Measurements from ENCODE around the gene TRAF7.

DNA sequence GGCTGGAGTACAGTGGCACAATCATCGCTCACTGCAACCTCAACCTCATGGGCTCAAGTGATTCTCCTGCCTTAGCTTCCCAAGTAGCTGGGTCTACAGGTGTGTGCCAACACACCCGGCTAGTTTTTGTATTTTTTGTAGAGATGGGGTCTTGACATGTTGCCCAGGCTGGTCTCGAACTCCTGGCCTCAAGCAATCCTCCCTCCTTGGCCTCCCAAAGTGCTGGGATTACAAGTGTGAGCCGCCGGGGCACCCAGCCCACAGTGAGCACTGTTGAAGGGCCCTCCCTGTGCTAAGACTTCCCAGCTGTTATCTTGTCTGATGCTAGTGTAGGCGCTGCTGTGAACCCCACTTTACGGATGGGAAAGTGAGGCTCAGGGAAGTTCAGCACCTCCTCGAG is 32.8 kb downstream of the TRAF7 start:
- TF ChIP-seq POLR2A (IDR thresholded peaks at IDR 0.05) (no peak), POLR2AphosphoS5 (IDR thresholded peaks at IDR 0.05) (no peak)
- TF ChIP-seq, protein P1, sequence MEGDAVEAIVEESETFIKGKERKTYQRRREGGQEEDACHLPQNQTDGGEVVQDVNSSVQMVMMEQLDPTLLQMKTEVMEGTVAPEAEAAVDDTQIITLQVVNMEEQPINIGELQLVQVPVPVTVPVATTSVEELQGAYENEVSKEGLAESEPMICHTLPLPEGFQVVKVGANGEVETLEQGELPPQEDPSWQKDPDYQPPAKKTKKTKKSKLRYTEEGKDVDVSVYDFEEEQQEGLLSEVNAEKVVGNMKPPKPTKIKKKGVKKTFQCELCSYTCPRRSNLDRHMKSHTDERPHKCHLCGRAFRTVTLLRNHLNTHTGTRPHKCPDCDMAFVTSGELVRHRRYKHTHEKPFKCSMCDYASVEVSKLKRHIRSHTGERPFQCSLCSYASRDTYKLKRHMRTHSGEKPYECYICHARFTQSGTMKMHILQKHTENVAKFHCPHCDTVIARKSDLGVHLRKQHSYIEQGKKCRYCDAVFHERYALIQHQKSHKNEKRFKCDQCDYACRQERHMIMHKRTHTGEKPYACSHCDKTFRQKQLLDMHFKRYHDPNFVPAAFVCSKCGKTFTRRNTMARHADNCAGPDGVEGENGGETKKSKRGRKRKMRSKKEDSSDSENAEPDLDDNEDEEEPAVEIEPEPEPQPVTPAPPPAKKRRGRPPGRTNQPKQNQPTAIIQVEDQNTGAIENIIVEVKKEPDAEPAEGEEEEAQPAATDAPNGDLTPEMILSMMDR (IDR thresholded peaks at IDR 0.05) = no peak

All from upper lobe of left lung (tissue), 4 donors.